ENCODE data around the gene CDH1. TPM values are rescaled to one million over a fixed set of nuclear protein-coding genes. Genes with fewer than 3 reads are reported as not detected.
A peak's percentile ranks its signal among the peaks of the same experiment; 100 is the strongest.
"Not testable (repeated sequence)": the region's sequence is repeated elsewhere in the genome, so short reads cannot be mapped to it uniquely, and the experiment has no call there.

Gene CDH1
- polyA plus RNA-seq (ENCODE audit: insufficient read length) = 3.7 TPM

DNA sequence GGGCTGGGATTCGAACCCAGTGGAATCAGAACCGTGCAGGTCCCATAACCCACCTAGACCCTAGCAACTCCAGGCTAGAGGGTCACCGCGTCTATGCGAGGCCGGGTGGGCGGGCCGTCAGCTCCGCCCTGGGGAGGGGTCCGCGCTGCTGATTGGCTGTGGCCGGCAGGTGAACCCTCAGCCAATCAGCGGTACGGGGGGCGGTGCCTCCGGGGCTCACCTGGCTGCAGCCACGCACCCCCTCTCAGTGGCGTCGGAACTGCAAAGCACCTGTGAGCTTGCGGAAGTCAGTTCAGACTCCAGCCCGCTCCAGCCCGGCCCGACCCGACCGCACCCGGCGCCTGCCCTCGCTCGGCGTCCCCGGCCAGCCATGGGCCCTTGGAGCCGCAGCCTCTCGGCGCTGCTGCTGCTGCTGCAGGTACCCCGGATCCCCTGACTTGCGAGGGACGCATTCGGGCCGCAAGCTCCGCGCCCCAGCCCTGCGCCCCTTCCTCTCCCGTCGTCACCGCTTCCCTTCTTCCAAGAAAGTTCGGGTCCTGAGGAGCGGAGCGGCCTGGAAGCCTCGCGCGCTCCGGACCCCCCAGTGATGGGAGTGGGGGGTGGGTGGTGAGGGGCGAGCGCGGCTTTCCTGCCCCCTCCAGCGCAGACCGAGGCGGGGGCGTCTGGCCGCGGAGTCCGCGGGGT lies at the start of gene CDH1:
Gene CDH1, plus strand, starts transcription at position 247 of the 684 bp plus-strand sequence. Its CDS starts 124 bp downstream, at position 371.
- DNase-seq = no peak

DNA sequence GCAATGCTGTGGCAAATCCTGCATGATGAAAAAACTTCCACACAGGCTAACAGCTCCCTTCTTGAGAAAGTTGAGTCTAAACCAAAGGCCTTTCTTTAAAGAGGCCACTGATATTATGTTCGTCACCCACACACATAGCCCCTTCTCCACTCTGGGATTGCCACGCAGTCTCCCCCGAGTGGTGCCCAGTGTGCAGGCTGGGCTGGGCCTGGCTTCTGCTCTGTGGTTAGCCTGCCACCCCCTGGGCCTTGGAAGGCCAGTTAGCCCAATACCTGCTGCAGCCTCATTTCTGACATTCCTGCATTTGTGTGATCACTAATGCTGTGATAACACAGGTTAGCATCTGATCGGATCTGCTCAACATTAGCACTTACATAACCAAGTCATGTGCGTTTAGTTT lies 47.2 kb upstream of the CDH1 start:
- DNase-seq = no peak

DNA sequence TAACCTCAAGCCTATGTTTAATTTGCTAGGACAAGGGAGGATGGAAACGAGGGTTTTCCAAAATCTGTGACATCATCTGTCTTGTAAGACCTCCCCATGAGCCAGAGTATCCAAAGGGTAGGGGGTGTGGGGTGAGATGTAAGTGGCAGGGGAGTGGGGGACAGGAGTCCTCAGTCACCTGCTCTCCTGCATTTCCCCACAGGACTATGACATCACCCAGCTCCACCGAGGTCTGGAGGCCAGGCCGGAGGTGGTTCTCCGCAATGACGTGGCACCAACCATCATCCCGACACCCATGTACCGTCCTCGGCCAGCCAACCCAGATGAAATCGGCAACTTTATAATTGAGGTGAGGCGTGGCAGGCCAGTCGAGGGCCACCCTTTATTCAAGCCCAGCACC lies 41.5 kb upstream of the CDH1 start:
- no peak for DNase-seq

DNA sequence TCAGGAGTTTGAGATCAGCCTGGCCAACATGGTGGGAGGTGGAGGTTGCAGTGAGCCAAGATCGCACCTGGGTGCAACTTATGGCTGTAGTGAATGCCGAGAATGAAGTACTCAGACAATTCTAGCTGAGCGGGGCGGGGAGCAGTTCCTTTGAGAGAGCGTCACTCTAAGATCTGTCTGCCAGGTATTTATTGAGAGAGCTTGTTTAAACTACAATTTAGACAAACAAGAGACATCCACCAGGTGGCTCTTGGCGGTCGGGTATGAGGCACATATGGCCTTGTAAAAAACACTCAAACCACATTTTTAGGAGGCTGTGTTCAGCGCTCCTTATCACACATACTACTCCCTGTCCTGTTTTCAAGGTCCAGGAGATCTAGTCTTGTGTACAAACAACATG lies 40.6 kb upstream of the CDH1 start:
- no peak for DNase-seq

DNA sequence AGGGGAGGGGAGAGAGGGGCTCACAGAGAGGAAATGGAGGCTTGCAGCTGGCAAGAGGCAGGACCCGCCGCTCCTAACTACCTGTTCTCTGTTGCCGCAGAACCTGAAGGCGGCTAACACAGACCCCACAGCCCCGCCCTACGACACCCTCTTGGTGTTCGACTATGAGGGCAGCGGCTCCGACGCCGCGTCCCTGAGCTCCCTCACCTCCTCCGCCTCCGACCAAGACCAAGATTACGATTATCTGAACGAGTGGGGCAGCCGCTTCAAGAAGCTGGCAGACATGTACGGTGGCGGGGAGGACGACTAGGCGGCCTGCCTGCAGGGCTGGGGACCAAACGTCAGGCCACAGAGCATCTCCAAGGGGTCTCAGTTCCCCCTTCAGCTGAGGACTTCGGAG lies 39.0 kb upstream of the CDH1 start:
- no peak for DNase-seq

DNA sequence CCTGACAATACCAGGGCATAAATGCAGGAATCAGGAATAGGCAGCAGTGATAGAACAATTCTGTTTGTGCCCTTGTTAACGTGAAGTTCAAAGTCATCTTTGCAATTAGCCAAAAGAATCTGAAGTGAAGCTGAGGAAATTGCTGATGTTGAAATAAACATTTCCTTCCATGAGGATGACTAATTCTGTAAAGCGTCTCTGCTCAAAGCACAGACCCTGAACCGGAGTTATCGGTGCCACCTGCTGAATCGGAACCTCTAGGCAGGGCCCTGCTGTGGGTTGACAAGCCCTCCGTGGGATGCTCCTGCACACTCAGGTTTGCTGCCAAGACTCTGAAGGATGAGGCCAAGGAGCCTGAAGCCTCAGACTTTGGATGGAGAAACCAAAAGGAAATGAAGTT lies 37.0 kb upstream of the CDH1 start:
- no peak for DNase-seq

DNA sequence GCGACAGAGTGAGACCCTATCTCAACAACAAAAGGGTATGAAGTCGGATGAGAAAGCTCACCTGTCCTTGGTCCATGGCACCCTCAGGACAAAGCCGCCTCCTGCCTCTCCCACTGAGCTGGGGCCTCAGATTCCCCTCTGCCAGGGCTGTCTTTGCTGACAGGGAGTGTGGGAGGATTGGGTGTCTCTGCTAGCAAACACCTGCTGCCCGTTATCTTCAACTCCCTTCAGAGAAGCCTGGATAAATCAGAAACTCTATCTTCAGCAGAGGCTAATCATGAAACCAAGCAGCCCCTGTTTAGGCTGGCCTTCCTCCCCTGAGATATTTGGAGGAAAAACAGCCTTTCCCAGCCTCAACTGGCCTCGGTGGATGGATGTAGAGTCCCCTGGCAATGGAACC lies 36.3 kb upstream of the CDH1 start:
- DNase-seq = no peak

DNA sequence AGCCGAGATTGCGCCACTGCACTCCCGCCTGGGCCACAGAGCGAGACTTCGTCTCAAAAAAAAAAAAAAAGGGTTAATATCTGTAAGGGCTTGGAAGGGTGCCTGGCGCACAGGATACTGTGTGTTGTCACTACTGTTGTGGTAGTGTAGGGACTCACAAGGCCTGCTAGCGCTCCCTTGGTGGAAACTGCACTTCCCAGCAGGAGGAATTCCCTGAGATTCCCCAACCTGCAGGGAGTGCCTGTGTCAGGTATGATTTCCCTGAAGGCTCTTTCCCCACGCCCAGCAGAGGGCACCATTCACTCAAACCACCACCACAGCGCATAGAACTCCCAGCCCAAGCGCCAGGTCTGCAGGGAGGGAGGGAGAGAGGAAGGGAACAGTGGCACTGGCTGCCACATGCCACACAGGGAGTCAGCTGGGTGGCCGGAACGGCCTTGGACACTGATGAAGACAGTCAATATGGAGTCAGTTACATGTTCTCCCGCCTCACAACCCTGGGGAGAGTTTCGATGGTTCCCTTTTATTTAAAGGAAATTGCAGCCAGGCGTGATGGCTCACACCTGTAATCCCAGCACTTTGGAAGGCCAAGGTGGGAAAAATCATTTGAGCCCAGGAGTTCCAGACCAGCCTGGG lies 32.7 kb upstream of the CDH1 start:
- DNase-seq = peak; percentile 34

DNA sequence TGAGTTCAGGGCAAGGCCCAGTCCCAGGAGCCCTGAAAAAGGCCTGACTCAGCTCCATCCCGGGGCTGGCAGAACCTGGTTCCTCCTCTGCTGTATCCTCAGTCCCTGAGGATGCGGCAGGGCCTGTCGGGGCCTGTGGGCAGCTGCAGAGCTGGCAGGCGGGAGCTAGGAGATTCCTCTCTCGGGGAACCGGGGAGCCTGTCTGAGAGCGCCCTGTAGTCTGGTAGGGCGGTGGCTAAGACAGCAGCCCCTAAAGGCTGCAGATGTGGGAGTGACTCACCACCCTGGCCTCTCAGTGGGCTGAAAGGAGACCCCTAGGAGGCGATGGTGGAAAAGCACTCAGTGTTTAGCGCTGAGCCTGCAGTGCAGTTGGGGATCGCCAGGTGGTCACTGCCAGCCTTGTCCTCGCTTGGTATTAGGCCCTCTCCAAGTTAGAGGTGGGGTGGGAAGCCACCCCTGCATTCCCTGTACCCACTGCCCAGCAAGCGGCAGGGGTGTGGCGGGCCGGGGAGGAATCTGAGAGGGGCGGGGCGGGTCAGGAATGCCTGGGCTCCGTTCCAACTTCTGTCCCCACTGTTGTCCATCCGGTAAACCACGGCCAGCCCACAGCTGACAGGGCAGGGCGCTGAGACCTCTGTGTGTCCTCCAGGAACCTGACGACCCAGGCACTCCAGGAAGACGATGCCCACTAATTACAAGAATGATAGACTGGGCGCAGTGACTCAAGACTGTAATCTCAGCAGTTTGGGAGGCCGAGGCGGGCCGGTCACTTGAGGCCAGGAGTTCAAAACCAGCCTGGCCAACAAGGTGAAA lies 29.5 kb upstream of the CDH1 start:
- peak; percentile 4 for DNase-seq

DNA sequence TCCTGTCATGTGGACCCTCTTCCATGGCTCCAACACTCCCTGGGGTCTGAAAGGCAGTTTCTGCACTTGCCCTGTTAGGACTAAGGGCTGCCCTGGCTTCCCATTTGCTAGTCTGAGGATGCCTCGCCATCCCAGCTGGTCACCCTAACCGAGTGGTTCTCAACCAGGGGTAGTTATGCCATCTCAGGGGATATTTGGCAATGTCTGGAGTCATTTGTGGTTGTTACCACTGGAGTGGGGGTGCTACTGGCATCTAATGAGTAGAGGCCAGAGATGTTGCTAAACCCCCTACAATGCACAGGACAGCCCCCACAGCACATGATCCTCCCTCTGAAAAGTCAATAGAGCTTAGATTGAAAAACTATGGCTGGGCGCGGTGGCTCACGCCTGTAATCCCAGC lies 26.9 kb upstream of the CDH1 start:
- DNase-seq = no peak

DNA sequence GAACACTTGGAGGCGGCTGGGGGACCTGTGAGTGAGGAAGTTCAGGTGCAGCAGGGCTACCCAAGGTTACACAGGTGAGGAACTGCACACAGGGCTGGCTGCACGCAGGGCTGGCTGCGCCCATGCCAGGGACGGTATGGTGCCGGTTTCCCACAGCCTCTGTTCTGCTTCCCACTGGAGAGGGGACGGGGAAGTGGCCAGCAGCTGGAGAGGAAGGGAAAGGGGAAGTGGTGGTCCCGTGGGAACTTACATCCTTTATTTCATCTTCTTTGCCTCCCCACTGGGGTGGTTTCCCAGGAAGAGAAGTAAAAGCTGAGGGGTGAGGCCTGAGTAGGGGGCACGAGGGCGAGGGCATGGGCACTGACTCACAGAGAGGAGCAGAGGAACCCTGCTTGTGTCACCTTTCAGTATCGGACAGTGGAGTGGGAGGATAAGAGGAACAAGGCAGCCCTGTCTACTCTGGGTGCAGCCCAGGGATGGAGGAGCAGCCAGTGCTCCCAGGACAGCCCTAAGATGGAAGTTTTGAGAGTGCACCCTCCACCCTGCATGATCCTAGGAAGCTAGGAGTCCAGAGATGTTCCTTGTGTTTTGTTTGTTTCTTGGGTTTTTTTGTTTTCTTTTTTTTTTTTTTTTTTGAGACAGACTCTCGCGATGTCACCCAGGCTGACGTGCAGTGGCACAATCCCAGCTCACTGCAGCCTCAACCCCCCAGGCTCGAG lies 25.5 kb upstream of the CDH1 start:
- peak; percentile 21 for DNase-seq

DNA sequence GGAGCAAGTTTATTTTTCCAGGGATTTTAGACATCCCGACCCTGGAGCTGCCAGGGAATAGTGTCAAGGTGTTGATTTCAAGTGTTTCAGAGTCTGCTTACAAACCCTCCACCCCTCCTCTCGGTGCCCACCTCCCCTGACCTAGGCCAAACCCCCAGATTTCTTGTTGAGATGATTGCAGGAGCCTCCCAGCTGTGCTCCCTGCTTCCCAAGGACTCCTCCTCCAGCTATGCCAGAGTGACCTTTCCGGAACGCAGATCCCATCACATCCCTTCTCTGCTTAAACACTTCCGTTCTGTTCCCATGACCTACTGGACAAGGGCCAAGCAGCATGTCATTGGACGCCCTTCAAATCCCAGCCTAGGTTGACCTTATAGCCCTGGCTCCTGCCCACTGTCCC lies 23.7 kb upstream of the CDH1 start:
- DNase-seq = no peak

DNA sequence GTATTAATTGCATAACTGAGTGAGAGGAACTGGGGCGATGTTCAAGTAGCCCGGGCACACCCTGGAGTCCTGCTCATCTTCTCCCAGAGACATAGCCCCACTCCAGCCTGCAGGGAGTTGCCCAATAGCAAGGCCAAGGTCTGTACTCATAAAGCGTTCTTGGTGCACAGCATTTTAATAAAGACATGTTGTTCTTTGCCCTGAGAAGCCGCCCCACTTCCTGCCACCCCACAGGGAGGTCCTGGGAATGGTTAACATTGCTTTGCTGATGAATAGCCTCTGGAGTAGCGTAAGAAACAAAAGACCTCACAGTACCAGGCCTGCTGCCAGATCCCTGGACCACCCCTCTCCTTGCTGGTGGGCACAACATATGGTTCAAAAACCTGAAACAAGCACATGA lies 21.6 kb upstream of the CDH1 start:
- DNase-seq = no peak

DNA sequence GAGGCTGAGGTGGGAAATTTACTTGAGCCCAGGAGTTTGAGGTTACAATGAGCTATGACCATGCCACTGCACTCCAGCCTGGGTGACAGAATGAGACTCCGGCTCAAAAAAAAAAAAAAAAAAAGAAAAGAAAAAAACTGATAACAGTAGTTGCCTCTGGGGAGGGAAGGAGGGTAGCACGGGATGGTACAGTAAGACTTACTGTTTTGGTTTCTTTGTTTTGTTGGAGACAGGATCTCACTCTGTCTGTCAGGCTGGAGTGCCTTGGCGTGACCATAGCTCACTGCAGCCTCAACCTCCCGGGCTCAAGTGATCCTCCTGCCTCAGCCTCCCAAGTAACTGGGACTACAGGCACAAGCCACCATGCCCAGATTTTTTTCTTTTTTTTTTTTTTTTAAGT lies 20.6 kb upstream of the CDH1 start:
- not testable (repeated sequence) for DNase-seq

DNA sequence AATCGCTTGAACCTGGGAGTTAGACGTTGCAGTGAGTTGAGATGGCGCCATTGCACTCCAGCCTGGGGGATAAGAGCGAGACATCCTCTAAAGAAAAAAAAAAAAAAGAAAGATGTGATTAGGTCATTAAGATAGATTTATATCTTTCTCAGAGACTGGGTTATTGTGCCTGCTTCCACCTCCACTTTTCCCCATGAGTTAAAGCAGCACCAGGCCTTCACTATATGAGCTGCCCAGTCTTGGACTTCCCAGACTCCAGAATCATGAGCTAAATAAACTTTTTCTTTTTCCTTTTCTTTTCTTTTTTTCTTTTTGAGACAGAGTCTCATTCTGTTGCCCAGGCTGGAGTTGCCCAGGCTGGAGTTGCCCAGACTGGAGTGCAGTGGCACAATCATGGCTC lies 19.4 kb upstream of the CDH1 start:
- DNase-seq = no peak

DNA sequence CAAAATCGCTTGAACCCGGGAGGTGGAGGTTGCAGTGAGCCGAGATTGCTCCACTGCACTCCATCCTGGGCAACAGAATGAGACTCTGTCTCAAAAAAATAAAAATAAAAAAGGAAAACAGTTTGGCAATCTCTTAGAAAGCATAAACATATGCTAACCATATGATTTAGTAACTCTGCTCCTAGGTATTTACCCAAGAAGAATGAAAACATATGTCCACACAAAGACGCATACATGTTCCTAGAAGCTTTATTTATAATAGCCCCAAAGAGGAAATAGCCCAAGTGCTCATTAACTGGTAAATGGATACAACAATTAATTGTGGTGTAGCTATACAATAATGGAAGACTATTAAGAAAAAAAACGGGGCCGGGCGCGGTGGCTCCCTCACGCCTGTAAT lies 18.5 kb upstream of the CDH1 start:
- DNase-seq = no peak

DNA sequence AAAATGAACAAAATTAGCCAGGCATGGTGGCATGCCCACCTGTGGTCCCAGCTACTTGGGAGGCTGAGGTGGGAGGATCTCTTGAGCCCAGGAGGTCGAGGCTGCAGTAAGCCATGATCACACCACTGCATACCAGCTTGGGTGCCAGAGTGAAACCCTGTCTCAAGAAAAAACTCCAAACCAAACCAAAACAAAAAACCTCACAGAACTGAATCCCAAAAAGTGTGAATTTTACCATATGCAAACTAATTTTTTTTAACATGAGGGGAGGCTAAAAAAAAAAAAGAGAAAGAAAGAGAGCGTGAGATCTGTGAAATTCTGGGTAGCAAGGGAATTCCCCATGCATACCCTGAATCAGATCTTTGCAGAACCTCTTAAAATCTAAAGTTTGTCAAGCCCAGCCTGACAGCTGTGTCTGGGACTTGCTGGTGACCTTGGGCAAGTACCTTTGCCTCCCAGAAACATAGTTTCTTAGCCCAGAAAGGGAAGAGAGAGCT lies 17.1 kb upstream of the CDH1 start:
- no peak for DNase-seq

DNA sequence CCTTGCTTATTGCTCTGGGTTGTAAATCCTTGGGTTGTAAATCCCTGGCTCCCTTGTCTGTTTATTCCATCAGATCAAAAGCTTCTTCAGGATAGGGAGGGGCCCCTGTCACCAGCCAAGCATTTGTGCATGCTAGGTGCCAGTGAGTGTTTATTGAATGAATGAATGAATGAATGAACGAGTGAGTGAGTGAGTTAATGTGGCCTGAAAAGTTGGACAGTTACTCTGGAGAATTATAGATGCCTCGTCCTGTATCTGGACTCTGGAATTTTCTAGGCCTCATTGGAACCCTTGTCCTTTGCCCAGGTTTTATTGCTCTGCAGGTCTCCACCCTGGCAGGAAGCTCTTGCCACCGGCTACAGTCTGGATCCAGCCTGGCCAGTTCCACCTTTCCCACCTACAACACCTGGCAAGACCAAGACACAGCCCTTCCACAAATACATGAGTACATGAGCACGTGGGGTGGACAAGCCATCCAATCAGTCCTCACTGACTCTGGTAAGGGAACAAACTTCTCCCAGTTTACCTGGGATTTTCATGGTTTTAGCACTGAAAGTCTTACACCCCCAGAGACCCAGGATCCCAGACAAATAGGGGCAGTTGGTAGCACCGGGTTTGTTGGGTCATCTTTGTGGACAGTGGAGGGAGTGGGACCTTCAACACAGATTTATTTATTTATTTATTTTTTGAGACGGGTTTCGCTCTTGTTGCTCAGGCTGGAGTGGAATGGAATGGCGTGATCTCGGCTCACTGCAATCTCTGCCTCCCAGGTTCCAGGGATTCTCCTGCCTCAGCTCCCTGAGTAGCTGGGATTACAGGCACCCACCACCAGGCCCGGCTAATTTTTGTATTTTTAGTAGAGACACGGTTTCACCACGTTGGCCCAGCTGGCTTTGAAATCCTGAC lies 14.7 kb upstream of the CDH1 start:
- no peak for DNase-seq

DNA sequence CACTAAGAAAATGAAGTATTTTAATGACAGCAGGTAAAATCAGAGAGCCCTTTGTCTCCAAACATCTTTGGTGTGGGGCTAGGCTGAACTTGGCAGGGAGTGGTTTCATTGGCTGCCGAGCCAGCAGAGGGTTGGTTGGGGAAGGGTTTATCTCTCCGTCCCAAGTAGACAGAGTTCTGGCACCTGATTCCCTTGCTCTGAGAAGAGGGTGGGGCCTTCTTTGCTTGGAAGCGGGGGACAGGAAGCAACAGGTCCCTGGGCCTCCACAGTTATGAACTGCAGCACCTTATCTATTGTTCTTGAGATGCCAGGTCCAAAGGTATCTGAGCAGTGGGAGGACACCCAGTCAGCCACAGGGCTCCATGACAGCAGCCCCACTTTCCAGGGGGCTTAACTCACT lies 12.3 kb upstream of the CDH1 start:
- no peak for DNase-seq

DNA sequence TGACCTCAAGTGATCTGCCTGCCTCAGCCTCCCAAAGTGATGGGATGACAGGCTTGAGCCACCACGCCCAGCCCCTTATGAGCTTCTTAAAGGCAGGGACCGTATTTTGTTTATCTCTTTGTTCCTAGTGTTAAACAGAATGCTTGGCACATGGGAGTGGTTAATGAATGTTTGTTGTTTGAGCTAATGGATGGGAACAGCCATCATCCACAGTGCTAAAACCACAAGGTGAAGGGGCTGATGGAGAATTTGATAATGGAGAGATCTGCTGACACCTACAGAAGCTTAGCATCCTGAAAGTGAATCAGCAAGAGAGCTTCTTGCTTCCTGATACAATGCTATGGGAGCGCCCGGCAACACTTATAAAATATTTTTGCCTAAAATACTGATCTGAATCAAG lies 8.6 kb upstream of the CDH1 start:
- DNase-seq = no peak

DNA sequence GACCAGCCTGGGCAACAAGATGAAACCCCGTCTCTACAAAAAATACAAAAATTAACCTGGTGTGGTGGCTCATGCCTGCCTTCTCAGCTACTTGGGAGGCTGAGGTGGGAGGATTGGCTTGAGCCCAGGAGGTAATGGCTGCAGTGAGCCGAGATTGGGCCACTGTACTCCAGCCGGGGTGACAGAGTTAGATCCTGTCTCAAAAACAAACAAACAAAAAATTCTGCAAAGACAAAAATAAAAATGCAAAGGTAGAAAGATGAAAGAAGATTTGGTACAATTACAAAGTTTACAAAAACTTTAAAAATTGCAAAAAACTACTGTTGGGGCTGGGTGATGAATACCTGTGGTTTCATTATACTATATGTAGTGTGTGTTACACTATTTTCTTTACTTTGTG lies 5.5 kb upstream of the CDH1 start:
- DNase-seq = no peak
